M059J (cell line): ENCODE measurements around the gene RAD21L1. TPM values are rescaled to one million over a fixed set of nuclear protein-coding genes. Genes with fewer than 3 reads are reported as not detected.

Experiments used
- DNase-seq: peaks from one replicate; pipeline ENCODE4 v3.0.0-alpha.2; 2012; ENCODE audit warnings: low read depth
- total RNA-seq: library from RNA; depleted of rRNA; stranded (reverse); fragments of >200 nt; shearing (Covaris generic); gene quantifications from 2 replicates; pipeline ENCODE4 v1.2.3, GENCODE V29; 2014; rRNA removed

The RAD21L1 gene
- 0.39 TPM in 1 of 2 replicates, not detected in the other for total RNA-seq

DNA sequence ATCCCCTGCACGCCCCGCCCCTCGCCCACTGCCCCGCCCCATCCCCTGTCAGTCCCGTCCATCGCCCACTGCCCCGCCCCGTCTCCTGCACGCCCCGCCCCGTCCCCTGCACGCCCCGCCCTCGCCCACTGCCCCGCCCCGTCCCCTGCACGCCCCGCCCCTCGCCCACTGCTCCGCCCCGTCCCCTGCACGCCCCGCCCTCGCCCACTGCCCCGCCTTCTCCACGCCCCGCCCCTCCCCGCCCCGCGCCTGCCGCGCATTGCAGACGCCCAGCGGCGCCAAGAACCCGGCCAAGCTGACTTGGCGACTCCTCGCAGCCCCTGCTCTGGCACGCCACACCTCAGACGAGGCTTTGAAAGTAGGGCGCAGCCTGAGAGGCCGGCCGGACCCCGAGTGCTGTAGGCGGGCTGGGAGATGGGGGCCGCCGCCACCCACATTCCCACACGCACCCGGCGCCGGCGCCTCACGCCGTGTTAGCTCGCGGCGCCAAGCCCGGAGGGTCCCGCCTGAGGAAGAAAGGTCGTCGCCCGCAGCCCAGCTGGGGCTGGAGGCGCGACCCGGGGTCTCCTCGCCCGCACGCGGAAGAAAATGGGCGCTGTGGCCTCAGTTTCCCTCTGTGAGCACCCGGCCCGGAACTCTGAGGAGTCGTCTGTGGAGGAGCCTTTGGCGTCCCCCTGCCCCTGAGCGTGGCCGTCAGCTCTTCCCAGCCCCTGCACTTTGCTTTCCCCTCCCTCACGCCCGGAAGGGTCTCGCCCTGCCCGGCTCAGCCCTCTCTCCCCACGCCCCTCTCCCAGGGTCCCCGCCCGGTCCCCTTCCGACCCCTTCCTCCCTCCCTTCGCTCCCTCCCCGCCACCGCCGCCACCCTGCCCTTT is at the start of gene RAD21L1:
RAD21L1 (plus strand) TSS at position 262 of the 872 bp plus-strand sequence. CDS start 2,410 bp downstream, outside the sequence.
- peak; percentile 83 for DNase-seq

GRCh38 chr20:1177680-1178079 is 48.2 kb upstream of the RAD21L1 start:
- peak; percentile 35 for DNase-seq

- no peak for DNase-seq
Measured at GRCh38 chr20:1178103-1178502, 47.7 kb upstream of the RAD21L1 start.

- no peak for DNase-seq
Measured at GRCh38 chr20:1178623-1179022, 47.2 kb upstream of the RAD21L1 start.

DNA sequence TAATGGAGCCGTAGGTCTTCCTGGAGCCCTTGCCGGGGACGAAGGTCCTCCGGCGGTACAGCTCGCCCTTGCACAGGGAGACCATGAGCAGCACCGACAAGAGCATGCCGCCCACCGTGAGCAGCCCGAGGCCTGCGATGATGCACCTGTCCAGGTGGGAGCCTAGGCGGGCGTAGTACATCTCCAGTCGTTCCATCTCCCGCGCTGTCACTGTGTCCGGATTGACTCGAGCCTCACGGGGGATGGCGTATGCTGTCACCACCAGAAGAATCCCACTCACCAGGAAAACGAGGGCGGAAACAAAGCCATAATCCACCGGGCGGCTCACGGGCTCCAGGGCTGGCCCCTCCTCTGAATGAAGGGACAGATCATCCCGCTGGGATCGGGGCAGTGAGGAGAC is 44.9 kb upstream of the RAD21L1 start:
- no peak for DNase-seq

GRCh38 chr20:1182106-1182505 is 43.7 kb upstream of the RAD21L1 start:
- no peak for DNase-seq

DNA sequence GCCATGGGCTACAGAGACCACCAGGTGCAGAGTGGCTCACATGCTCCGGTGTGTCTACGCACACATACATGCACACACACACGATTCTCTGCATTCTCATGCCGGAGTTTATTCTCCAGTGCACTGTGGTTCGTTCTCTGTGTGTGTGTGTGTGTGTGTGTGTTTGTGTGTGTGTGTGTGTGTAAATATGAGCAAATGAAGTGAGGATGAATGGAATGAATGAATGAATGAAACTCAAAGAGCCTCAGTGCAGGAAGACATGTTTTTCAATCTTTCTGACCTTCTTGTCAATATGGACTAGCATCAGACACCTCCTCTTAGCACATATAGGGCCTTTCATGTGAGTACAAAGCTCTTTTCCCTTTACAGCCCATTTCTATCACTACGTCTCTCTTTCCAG is 42.7 kb upstream of the RAD21L1 start:
- DNase-seq = no peak

DNA sequence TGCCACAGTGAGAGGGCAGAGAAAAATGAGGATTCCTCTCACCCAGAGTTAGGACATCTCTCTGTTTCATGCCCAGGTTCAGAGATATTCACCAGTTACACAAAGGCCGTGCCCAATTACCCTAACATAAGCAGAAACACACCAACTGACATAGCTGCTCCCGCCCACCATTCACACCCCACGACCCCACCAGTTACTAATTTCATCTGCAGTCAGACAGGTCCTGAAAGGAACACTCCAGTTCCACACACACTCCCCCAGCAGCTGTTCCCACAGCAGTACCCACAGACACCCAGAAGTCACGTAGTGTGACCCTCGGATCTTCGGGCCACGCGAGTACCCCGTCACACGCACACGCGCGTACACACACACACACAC is 41.6 kb upstream of the RAD21L1 start:
- no peak for DNase-seq

- no peak for DNase-seq
Measured at GRCh38 chr20:1184638-1185315, 41.1 kb upstream of the RAD21L1 start, which contains the start of gene TMEM74B. TMEM74B (minus strand) TSS chr20:1184981; CDS start chr20:1183801, 1,180 bp downstream.

- no peak for DNase-seq
Measured at GRCh38 chr20:1185316-1185741, 40.5 kb upstream of the RAD21L1 start.

- peak; percentile 60 for DNase-seq
Measured at GRCh38 chr20:1185790-1186334, 40.0 kb upstream of the RAD21L1 start.

DNA sequence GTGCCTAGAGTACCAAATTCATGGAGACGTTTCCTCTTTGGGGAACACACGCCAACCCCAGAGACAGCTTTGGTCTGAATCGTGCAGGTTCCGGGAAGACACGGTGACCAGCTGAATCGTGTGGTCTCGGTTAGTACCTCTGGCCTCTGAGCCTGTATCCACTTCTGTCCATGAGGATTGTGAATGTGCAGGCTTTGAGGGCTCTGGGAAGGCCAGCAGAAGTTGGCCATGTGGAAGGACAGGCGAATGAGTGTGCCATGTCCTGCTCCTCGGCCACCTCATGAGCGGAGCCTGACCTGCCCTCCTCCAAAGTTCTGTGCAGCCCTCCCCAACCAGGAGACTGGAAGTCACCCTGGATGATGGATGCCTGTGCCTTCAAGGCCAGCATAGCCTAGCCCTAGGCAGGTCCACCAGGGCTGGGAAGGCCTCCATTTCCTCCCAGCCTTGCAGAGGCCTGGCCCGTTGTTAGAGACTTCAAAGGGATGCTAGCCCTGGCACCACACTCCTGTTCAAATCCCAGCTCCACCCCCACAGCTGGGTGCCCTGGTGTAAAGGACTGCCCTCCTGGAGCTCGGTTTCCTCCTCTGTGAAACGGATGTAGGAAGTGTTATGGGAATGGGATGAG is 39.4 kb upstream of the RAD21L1 start:
- DNase-seq = no peak

GRCh38 chr20:1187605-1188171 is 38.2 kb upstream of the RAD21L1 start:
- no peak for DNase-seq

- no peak for DNase-seq
Measured at GRCh38 chr20:1188347-1188746, 37.5 kb upstream of the RAD21L1 start.

DNA sequence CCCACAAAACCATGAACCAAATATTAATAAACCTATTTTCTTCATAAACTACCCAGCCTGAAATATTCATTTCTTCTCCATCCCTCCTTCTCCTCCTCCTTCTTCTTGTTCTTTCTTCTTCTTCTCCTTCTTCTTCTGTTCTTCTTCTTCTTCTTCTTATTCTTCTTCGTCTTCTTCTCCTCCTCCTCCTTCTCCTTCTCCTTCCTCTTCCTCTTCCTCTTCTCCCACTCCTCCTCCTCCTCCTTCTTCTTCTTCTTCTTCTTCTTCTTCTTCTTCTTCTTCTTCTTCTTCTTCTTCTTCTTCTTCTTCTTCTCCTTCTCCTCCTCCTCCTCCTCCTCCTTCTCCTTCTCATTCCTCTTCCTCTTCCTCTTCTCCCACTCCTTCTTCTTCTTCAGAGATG is 36.0 kb upstream of the RAD21L1 start:
- no peak for DNase-seq

GRCh38 chr20:1190847-1191246 is 35.0 kb upstream of the RAD21L1 start:
- no peak for DNase-seq

GRCh38 chr20:1191299-1191698 is 34.5 kb upstream of the RAD21L1 start:
- no peak for DNase-seq

GRCh38 chr20:1195226-1195625 is 30.6 kb upstream of the RAD21L1 start:
- DNase-seq = no peak

GRCh38 chr20:1196634-1197033 is 29.2 kb upstream of the RAD21L1 start:
- no peak for DNase-seq

DNA sequence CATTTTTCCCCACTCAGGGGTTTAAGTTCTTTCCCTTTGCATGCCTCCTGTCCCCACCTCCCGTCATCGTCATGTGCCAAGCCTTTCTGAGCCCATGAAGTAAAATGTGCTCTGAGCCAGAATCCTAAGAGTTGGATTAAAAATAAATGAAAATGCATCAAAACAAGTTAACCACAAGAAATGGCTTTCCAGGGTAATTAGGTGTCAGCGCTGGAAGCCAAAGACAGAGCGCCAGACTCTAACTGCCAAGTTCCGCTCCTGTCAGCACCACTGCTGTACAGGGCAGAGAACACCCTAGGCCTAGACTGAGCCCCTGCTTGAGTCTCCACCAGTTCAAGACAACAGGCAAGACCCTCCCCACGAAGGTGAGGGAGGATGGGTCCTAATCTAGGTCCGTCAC is 28.0 kb upstream of the RAD21L1 start:
- no peak for DNase-seq

- DNase-seq = no peak
Measured at GRCh38 chr20:1198751-1199150, 27.1 kb upstream of the RAD21L1 start.
